Panc1 (cell line): ENCODE results near the gene TGM1.

Experiments used
- CTCF ChIP-seq: fragments of 450-650 bp; IDR thresholded peaks from 2 replicates; pipeline ENCODE4 v1.5.1; 2017; ENCODE audit warnings: mild to moderate bottlenecking
- POLR2AphosphoS5 ChIP-seq: IDR thresholded peaks from 2 replicates; pipeline ENCODE4 v1.6.1; 2012; ENCODE audit warnings: mild to moderate bottlenecking, low read depth, low read length, moderate library complexity

GRCh38 chr14:24264298-24264697 is 1.3 kb upstream of the TGM1 start:
- no peak for TF ChIP-seq CTCF
- no peak for TF ChIP-seq POLR2AphosphoS5
